Activated T-cell treated with anti-CD3 and anti-CD28 coated beads, Interleukin-2, amount 50 U/mL, for 1 hour (primary cell): ENCODE results near the gene SLC7A4.
"Not testable (repeated sequence)": the region's sequence is repeated elsewhere in the genome, so short reads cannot be mapped to it uniquely, and the experiment has no call there.

Experiments
- DNase-seq: peaks from one replicate; pipeline ENCODE4 v3.0.0-alpha.2; 2020

The SLC7A4 gene

DNA sequence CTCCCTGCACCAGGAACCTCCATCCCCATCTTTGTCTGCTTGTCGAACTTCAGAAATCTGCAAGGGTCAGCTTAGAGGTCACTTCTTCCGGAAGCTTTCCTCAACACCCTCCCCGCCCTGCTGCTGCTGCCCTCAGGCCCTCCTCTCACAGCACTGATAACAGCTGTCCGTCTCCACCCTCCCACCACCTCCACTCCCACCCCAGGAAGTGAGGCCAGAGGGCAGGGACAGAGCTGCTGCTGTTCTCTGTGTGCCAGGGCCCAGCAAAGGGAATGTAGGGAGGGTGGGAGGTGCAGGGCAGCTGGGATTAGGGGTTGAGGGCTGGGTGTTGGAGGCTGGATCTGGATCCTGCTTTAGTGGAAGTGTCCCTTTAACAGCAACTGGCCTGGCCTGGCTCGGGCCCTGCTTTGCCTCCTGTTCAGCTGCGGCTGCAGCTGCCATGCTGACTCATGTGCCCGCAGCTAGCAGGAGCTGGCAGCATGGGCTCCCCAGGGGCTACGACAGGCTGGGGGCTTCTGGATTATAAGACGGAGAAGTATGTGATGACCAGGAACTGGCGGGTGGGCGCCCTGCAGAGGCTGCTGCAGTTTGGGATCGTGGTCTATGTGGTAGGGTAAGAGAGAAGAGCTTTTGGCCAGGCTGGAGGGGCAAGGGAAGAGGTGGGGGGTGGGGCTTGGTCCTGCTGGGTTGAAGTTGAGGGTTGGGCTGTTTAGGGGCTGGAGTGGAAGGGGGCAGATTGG, 17.5 kb downstream of the SLC7A4 start, which contains the start of gene P2RX6:
Gene P2RX6 (plus strand): TSS at position 440 of the 740 bp plus-strand sequence. CDS start 10 bp downstream, at position 450.
- no peak for DNase-seq

DNA sequence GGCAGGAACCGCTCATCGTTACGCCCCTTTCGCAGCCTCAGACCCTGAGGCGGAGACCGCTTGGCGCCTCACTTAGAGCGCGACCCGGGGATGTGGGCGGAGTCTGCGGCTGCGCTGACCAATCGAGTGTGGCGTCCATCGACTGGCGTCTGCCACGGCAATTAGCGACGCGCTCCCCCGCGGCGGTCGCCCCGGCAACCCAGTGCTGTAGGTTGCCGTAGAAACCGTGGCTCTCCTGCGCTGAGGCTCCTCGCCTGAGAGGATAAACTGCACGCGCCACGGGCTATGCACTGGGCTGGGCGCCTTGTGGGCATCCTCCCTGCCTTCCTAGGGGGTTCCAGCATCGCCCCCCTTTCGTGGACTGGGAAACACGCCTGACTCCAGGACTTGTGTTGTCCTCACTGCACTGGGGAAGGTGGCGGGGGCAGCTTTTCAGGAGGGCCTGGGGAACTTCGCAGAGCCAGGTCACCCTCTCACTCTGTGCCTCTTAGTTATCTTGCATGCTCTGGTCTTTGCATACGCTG, 18.1 kb downstream of the SLC7A4 start:
- DNase-seq: peak; percentile 84

GRCh38 chr22:21013657-21014201, 18.6 kb downstream of the SLC7A4 start:
- DNase-seq: no peak

DNA sequence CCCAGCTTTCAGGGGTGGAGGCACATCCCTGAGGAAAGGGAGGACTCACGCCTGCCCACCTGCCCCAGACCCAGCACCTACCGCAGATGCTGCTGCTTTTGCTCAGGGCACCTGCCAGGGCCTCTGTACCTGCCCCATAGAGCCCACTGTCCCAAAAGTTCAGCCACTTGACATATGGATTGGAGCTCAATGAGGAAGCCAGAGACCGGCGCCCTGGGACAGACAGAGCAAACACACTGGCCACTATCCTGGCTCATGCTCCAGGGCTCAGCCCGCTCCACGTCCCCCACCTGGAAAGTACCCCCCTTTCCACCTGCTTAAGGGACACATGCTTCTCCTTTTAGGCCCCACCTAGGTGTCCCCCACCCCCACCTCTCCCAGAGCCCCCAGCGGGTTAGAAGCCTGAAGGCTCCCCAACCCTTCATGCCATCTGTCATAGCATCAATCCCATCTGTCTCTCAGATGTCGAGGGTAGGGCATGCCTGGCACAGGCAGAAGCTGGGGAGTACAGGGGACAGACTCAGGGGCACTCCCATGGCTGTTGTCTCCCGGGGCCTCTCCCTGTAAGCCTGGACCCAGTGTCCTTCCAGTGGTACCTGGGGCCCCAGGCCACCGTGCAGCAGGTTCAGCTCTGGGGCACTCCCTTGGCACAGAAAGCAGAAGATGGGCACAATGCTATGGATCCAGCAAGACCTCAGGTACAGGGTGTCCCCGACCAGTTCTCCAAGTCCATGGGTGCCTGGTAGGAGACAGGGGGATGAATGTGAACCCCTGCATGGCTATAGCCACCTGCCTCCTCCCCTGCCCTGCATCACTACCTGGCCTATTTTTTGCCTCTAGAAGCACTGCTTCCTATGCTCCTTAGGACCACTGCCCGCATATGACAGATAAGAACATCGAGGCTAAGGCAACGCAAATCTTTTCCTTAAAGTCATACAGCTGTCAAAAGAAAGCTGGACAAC, 19.6 kb downstream of the SLC7A4 start:
- no peak for DNase-seq

- no peak for DNase-seq
These were observed 21.8 kb downstream of the SLC7A4 start for GRCh38 chr22:21010426-21011113.

GRCh38 chr22:21009638-21010425, 22.5 kb downstream of the SLC7A4 start:
- DNase-seq: no peak

DNA sequence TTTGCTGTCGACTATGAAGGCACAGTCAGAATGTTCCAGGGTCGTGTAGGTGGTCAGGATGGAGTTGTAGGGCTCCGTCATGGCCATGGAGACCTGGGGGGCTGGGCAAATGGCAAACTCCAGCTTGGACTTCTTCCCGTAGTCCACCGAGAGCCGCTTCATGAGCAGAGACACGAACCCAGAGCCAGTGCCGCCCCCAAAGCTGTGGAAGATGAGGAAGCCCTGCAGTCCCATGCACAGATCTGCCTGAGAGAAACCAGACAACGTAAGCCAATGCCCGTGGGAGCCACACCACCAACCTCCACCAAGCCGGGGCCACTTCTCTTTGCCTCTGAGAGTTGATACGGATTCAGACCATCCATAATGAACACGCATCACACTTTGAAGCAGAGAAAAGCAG, 23.2 kb downstream of the SLC7A4 start:
- DNase-seq: not testable (repeated sequence)

- DNase-seq: no peak
These were observed 28.6 kb downstream of the SLC7A4 start for GRCh38 chr22:21003782-21004181.

GRCh38 chr22:21001601-21002325, 30.6 kb downstream of the SLC7A4 start, which contains the start of gene THAP7:
TSS of gene THAP7 (minus strand) at chr22:21002118. CDS start at chr22:21001911, 207 bp downstream.
- peak; percentile 97 for DNase-seq

DNA sequence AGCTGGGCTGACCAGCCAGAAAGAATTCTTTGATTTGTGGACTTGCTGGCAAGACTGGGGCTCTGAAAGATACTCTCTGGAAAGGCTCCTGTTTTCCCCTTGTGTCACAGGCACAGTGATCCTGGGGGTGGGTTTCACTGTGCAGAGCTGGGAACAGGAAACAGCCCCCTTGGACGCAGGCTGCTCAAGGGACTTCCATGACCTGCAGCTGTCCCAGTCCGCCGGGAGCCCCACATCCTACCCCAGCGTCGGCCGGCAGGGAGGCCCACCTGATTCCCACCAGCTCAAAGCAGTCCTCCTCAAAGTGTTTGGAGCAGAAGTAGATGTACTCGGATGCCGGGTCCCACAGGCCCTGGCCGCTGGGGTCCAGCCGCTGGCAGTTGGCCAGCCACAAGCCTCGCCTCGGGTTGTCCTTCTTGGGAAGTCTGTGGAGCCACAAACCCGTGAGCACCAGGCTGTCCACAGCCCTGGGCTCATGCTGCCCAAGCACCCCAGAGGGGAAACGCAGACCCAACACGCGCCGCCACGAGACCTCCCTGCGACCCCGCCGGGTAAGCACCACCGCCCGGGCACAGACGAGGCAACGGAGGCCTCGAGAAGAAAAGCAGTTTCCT, 31.3 kb downstream of the SLC7A4 start:
- no peak for DNase-seq

GRCh38 chr22:21000207-21000986, 32.0 kb downstream of the SLC7A4 start:
- peak; percentile 36 for DNase-seq

DNA sequence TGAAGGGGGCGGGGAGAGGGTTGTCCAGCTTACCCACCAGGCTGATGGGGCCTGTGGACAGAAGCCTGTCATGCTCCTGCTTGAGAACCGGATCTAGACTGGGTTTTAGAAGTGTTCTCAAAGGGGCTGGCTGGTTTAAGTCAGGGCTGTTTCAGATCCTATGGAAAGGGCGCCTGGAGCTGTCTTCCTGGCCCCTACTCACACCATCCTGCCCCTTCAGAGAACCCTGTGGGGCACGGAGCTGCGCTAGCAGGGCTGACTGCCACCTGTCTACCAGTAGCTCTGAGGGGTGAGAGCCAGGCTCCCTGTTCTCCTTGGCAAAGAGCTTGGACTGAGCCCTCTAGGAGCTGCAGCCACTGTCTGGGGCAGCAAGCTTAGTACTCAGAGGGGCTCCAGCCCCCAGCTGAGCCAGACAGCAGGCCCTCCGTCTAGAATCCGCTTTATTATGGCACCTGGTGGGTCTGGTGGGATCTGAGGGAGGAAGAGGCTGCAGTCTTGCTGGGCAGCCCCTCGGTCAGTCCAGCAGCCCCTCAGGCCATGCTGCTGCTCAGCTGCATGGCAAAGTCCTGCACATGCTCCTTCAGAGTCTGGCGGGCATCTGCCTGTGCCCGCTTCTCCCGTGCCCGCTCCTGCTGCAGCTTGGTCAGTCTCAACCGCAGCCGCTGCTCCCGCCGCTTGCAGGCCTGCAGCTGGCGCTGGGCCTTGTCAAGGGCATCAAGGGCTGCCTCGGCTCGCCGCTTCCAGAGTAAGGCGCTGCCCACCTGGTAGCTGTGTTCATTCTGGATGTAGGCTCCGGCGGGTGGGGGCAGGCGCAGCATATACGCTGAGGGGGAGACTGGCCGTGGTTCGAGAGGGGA, 32.8 kb downstream of the SLC7A4 start:
- no peak for DNase-seq

DNA sequence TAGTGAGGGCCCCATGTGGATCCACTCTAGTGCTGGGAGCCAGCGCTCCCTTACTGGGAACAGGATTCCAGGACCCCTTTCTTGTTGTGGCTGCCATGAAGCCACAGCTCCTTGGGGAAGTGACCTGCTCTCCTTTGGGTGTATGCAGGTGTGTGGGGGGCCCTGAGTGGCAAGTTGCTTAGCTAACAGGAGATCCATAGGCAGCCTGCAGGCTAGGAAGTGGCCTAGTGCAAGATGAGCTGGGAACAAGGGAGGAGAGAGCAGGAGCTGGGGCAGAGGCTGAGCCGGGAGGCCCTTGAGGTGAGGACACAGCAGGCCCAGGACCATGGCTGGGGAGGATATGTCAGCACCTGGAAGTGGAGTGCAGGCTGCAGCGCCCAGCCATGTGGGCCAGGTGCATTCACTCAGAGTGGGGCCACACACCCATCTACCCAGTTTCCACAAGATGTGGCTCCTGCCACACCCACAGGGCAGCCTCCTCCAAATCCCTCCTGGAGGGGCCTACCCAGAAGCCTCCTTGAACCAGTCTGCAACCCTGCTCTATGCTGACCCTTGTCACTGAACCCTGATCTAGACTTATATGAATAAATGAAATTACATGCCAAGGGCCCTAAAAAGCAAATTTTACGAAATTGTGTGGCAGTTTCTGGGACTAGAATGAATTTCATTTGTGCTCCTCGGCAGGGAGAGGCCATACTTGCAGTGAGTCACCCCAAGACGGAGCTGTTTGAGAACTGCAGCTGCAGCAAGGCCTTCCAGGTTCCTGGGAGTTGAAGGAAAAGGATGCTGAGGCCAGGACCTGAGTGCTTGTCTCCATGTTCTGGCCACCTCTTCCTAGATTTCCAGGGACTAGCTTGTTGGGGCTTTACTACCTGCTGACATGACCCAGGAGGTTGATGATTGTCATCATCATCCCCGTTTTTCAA, 33.7 kb downstream of the SLC7A4 start:
- no peak for DNase-seq

DNA sequence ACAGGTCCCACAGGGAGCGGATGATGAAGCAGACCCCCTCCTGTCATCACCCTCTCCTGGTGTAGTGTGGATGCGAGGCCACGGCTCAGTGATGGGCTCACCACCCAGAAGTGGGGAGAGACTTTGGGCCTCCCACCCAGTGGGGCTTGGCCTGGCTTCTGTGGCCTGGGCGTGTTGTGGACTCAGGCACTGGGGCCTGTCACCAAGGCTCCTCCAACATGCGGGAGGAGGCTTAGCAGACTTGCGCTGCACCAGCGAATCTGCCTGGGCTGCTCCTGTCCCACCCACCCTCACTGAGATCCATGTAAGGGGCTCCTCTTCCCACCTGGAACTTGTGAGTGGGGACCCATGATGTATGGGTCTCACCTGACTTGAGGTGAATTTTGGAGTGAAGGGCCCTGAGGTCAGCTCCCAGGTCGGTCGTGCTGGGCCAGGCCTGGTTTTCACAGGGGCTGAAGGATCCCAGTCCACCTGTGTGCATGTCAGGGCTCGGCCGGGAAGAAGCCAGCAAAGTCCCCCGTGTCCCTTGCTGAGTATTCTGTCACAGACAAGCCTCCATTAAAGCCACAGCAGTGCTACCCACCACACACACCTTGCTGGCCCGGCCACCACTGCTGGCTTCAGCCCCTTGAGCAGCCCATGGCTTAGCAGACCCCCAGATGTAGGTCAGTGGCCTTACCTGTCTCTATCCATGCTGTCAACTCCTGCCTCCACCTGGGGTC, 34.7 kb downstream of the SLC7A4 start:
- no peak for DNase-seq

DNA sequence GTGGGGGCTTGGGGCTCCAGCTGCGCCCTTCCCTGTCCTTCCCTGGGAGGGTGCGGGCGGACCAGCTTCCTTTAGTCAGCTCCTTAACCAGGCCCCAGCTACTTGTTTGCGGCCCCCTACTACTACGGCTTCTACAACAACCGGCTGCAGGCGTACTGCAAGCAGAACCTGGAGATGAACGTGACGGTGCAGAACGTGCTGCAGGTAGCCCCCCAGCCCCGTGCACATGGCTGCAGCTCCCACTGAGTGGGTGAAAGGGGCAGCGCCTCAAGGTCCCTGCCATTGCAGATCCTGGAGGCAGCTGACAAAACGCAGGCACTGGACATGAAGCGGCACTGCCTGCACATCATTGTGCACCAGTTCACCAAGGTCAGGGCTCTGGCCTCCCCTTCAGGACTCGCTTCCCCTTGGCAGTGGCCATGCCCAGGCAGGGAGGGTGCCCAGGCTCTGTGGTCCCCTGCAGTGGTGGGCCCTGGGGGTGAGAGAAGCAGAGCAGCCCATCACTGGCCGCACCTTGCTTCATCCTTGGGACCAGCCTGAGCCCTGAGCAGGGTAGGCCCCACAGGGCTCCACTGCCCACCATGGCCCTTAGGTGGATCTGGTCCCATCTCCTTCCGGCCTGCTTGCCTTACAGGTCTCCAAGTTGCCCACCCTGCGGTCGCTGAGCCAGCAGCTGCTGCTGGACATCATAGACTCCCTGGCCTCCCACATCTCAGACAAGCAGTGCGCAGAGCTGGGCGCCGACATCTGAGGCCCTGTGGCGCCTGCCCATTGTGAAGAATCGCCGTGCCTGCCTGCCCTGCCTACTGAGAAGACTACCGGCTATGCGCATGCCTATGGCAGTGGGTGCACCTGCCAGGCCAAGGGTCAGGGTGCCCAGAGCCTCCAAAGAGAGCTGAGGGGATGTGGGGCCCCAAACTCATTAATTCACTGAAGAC, 35.5 kb downstream of the SLC7A4 start:
- DNase-seq: no peak

- DNase-seq: no peak
These were observed 36.3 kb downstream of the SLC7A4 start for GRCh38 chr22:20996031-20996410.
